Ovary (tissue), 3 donors: ENCODE measurements around the gene PPM1H.
"Not testable (repeated sequence)": the region's sequence is repeated elsewhere in the genome, so short reads cannot be mapped to it uniquely, and the experiment has no call there.

ENCODE experiments used
- POLR2A ChIP-seq: fragments of 450-650 bp; IDR thresholded peaks from one replicate; pipeline ENCODE4 v1.6.1; 2017; ENCODE audit warnings: antibody characterized with exemption, mild to moderate bottlenecking, moderate library complexity
- TF ChIP-seq, protein P1 (sequence below), 3 donors: fragments of 450-650 bp in 2 of 3; fragments of 200-600 bp in 1 of 3; IDR thresholded peaks; one replicate each; pipeline versions ENCODE4 v1.5.1 to v1.8.0; 2016 to 2022; ENCODE audit warnings: antibody characterized with exemption in 3 of 3, mild to moderate bottlenecking in 1 of 3
- donor health status: DM: no; HTN: no; CAD: no.

- TF ChIP-seq, protein P1, sequence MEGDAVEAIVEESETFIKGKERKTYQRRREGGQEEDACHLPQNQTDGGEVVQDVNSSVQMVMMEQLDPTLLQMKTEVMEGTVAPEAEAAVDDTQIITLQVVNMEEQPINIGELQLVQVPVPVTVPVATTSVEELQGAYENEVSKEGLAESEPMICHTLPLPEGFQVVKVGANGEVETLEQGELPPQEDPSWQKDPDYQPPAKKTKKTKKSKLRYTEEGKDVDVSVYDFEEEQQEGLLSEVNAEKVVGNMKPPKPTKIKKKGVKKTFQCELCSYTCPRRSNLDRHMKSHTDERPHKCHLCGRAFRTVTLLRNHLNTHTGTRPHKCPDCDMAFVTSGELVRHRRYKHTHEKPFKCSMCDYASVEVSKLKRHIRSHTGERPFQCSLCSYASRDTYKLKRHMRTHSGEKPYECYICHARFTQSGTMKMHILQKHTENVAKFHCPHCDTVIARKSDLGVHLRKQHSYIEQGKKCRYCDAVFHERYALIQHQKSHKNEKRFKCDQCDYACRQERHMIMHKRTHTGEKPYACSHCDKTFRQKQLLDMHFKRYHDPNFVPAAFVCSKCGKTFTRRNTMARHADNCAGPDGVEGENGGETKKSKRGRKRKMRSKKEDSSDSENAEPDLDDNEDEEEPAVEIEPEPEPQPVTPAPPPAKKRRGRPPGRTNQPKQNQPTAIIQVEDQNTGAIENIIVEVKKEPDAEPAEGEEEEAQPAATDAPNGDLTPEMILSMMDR (IDR thresholded peaks at IDR 0.05) = not testable (repeated sequence)
- not testable (repeated sequence) for TF ChIP-seq POLR2A
Measured at GRCh38 chr12:62811481-62811880, 123.5 kb downstream of the PPM1H start.
